Panc1 (cell line): Measurements from ENCODE around the gene UBAP2L. TPM values are rescaled to one million over a fixed set of nuclear protein-coding genes. Genes with fewer than 3 reads are reported as not detected.

ENCODE experiments used
- ATAC-seq: fragments of 200-7000 bp; cut with Tn5 transposase; 2 replicates; pipeline ENCODE4 v1.9.1; 2020; ENCODE audit warnings: mild to moderate bottlenecking, moderate library complexity
- BruUV-seq: library from RNA; stranded (reverse); fragments of 400-500 nt; replicated peaks from 2 replicates; lab custom pipeline; 2021; lab: Mats Ljungman, UMichigan
- CTCF ChIA-PET: fragments of 300-600 bp; sonication (Branson Sonifier 250); formaldehyde crosslinking; loops from one replicate; lab custom pipeline; 2022; ENCODE audit warnings: antibody characterized with exemption; lab: Charles Lee
- POLR2A ChIA-PET: fragments of 300-600 bp; sonication (Branson Sonifier 250); formaldehyde crosslinking; loops from one replicate; lab custom pipeline; 2022; ENCODE audit warnings: antibody characterized with exemption; lab: Charles Lee
- DNase-seq: peaks from one replicate; pipeline ENCODE4 v3.0.0-alpha.2; 2010; ENCODE audit warnings: low read depth, low spot score
- H3K27ac ChIP-seq: 2 replicates; pipeline ENCODE4 v1.5.1; 2011; ENCODE audit warnings: mild to moderate bottlenecking, low read length, inconsistent platforms
- H3K27me3 ChIP-seq: fragments of 200-500 bp; sonication (Bioruptor generic); 2 replicates; pipeline ENCODE4 v1.6.0; 2014; ENCODE audit warnings: low read length, inconsistent platforms; ENCODE audit not compliant: control insufficient read depth, insufficient read depth
- H3K36me3 ChIP-seq: fragments of 200-500 bp; sonication (Bioruptor generic); 2 replicates; pipeline ENCODE4 v1.5.1; 2014; ENCODE audit warnings: inconsistent platforms, mild to moderate bottlenecking, low read length, moderate library complexity; ENCODE audit not compliant: control insufficient read depth, insufficient read depth
- H3K4me1 ChIP-seq: 2 replicates; pipeline ENCODE4 v1.5.1; 2011; ENCODE audit warnings: inconsistent platforms, mild to moderate bottlenecking, low read length, moderate library complexity; ENCODE audit not compliant: control insufficient read depth, insufficient read depth
- H3K4me3 ChIP-seq, 2 experiments: 2 replicates each; pipeline ENCODE4 v1.5.1; 2011 to 2012; ENCODE audit warnings: low read depth in 2 of 2, low read length in 2 of 2, mild to moderate bottlenecking in 2 of 2, inconsistent platforms in 1 of 2, moderate library complexity in 1 of 2
- H3K9me3 ChIP-seq: fragments of 200-500 bp; sonication (Bioruptor generic); 2 replicates; pipeline ENCODE4 v1.5.1; 2014; ENCODE audit warnings: low read depth, mild to moderate bottlenecking, inconsistent platforms, low read length, moderate library complexity; ENCODE audit not compliant: control insufficient read depth, insufficient read depth
- POLR2AphosphoS5 ChIP-seq: IDR thresholded peaks from 2 replicates; pipeline ENCODE4 v1.6.1; 2012; ENCODE audit warnings: mild to moderate bottlenecking, low read depth, low read length, moderate library complexity
- SIN3A ChIP-seq: IDR thresholded peaks from 2 replicates; pipeline ENCODE4 v1.6.1; 2012; ENCODE audit warnings: low read depth, mild to moderate bottlenecking, low read length, moderate library complexity, borderline replicate concordance; ENCODE audit not compliant: insufficient read depth
- TCF7L2 ChIP-seq: IDR thresholded peaks from 2 replicates; pipeline ENCODE4 v1.6.1; 2011; ENCODE audit warnings: mild to moderate bottlenecking, low read depth, low read length, inconsistent platforms
- in situ Hi-C: cut with HindIII; loops from 2 replicates; pipeline ENCODE4 v1.10.0; 2016; ENCODE audit warnings: low sequenced_read_pairs, low pct_unique_long_range_greater_than_20kb
- intact Hi-C: fragments of 100-400 bp; cut with micrococcal nuclease; formaldehyde crosslinking; loops from one replicate; pipeline ENCODE4 v1.10.0; 2022; ENCODE audit not compliant: unreplicated experiment
- total RNA-seq: library from RNA; stranded (reverse); gene quantifications from one replicate; pipeline ENCODE4 v1.2.1, GENCODE V29; 2021; ENCODE audit not compliant: unreplicated experiment
- TF ChIP-seq, protein P1 (sequence below), 2 experiments: IDR thresholded peaks; 2 replicates each; pipeline ENCODE4 v1.6.1; 2011 to 2012; ENCODE audit warnings: low read depth in 2 of 2, control low read depth in 1 of 2, low read length in 1 of 2, mild to moderate bottlenecking in 1 of 2, moderate library complexity in 1 of 2; ENCODE audit not compliant: insufficient read depth in 1 of 2
- TF ChIP-seq, protein P2 (sequence below): fragments of 450-650 bp; IDR thresholded peaks from 2 replicates; pipeline ENCODE4 v1.5.1; 2017; ENCODE audit warnings: mild to moderate bottlenecking

Gene UBAP2L
- total RNA-seq, 1 experiment from 2014 or later: 227 TPM

GRCh38 chr1:154186177-154186576 is 34.6 kb upstream of the UBAP2L start:
- DNase-seq (no peak), ATAC-seq (no peak)
- Histone ChIP-seq H3K36me3 (peaks cover 7% of the 10 kb centered on the region; the same call in 1 of the 2 replicates), H3K27me3 (no peaks in the 10 kb centered on the region), H3K4me3 (no peak overlapping the region), H3K4me1 (peaks cover 7% of the 10 kb centered on the region), H3K9me3 (no peaks in the 10 kb centered on the region), H3K27ac (no peak overlapping the region)
- in situ Hi-C loops (no loop called here), intact Hi-C loops (no loop called here)
- TF ChIP-seq SIN3A: no peak
- TF ChIP-seq, protein P1, sequence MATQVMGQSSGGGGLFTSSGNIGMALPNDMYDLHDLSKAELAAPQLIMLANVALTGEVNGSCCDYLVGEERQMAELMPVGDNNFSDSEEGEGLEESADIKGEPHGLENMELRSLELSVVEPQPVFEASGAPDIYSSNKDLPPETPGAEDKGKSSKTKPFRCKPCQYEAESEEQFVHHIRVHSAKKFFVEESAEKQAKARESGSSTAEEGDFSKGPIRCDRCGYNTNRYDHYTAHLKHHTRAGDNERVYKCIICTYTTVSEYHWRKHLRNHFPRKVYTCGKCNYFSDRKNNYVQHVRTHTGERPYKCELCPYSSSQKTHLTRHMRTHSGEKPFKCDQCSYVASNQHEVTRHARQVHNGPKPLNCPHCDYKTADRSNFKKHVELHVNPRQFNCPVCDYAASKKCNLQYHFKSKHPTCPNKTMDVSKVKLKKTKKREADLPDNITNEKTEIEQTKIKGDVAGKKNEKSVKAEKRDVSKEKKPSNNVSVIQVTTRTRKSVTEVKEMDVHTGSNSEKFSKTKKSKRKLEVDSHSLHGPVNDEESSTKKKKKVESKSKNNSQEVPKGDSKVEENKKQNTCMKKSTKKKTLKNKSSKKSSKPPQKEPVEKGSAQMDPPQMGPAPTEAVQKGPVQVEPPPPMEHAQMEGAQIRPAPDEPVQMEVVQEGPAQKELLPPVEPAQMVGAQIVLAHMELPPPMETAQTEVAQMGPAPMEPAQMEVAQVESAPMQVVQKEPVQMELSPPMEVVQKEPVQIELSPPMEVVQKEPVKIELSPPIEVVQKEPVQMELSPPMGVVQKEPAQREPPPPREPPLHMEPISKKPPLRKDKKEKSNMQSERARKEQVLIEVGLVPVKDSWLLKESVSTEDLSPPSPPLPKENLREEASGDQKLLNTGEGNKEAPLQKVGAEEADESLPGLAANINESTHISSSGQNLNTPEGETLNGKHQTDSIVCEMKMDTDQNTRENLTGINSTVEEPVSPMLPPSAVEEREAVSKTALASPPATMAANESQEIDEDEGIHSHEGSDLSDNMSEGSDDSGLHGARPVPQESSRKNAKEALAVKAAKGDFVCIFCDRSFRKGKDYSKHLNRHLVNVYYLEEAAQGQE (IDR thresholded peaks at IDR 0.05; ENCODE audit: insufficient read depth in 1 of 2, low read depth in 2 of 2, low read length in 1 of 2): no peak
- TF ChIP-seq, protein P2, sequence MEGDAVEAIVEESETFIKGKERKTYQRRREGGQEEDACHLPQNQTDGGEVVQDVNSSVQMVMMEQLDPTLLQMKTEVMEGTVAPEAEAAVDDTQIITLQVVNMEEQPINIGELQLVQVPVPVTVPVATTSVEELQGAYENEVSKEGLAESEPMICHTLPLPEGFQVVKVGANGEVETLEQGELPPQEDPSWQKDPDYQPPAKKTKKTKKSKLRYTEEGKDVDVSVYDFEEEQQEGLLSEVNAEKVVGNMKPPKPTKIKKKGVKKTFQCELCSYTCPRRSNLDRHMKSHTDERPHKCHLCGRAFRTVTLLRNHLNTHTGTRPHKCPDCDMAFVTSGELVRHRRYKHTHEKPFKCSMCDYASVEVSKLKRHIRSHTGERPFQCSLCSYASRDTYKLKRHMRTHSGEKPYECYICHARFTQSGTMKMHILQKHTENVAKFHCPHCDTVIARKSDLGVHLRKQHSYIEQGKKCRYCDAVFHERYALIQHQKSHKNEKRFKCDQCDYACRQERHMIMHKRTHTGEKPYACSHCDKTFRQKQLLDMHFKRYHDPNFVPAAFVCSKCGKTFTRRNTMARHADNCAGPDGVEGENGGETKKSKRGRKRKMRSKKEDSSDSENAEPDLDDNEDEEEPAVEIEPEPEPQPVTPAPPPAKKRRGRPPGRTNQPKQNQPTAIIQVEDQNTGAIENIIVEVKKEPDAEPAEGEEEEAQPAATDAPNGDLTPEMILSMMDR: peak; percentile 81
- TF ChIP-seq POLR2AphosphoS5: no peak
- CTCF ChIA-PET: no interaction called here
- POLR2A ChIA-PET: no interaction called here
- BruUV-seq: no TSS peak

DNA sequence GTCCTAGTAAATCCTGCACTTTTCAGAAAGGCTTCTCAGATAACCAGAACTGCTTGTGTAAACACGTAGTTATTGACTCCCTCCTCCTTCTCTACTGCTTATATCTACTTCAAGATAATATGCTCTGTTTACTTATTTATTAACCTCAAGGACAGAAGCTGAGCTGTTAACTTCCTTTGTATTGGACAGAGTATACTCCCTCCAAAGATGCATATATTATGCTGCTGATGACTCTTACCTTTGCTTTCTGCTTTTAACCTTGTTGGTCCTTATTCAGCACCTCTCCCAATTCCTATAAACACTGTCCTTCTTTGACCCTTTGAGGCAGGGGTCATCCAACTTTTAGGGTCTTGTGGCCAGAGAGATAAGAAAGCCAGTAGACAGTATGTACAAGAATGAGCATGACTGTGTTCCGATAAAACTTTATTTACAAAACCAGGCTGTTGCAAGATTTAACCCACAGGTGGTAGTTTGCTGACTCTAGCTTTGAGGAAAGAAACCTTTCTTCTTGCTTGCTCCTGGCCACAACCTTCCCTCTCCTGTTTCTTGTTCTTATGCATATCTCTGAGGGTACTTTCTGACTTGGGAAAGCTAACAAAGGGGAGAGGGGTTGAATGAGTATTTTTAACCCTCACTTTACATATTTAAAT is 33.8 kb upstream of the UBAP2L start:
- POLR2A ChIA-PET: no interaction called here
- Histone ChIP-seq H3K27ac (no peak overlapping the region), H3K36me3 (peaks cover 5% of the 10 kb centered on the region; the same call in 1 of the 2 replicates), H3K9me3 (no peaks in the 10 kb centered on the region), H3K27me3 (peaks cover 1% of the 10 kb centered on the region), H3K4me1 (peaks cover 5% of the 10 kb centered on the region), H3K4me3 (no peak overlapping the region)
- ATAC-seq: no peak
- CTCF ChIA-PET: no interaction called here
- no peak for DNase-seq
- in situ Hi-C loops: no loop called here
- TF ChIP-seq, protein P2: no peak
- TF ChIP-seq POLR2AphosphoS5 (no peak), TCF7L2 (no peak), SIN3A (no peak)
- TF ChIP-seq, protein P1 (IDR thresholded peaks at IDR 0.05; ENCODE audit: insufficient read depth in 1 of 2, low read depth in 2 of 2, low read length in 1 of 2): no peak
- intact Hi-C loops: no loop called here
- no TSS peak for BruUV-seq
